ENCODE data around the gene ALOX15.

DNA sequence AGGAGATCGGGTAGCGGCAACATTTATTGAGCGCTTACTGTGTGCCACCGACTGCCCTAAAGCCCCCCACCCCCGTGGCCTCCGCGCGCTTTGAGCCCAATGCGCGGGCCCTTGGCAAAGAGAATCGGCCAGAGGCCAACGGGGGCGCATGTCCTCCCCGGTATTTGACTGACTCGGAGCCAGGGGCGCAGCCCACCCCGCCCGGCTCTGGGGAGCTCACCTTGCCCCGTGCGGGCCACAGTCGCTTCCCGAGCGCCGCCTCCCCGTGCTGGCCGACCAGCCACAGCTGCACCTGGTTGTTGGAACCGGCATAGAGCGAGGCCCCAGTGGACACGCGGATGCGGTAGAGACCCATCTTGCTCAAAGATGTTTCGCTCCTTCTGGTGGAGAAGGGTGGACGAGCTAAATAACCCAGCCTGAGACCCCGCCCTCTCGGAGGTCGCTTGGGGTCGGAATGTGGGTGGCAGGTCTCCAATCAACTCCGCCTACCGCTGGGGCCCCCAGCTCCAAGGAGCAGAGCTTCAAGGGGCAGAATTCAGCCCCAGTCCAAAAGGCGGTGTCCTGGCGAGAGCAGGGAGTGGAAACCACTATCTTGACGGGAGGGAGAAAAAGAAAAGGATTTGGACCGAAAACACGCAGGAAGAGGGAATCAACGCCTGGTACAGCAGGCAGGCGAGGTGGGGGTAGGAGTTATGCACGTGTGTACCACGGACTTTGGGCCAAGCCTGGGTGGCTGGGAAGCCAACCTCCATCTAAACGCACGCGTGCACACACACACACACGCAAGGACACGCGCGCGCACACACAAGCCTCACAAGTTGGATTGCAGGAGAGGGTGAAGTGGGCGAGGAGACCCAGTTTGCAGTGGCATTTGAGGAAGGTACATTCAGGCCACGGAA is at the start of gene ALOX15:
- no peak for TF ChIP-seq POLR2A (IDR thresholded peaks at IDR 0.05)
- TF ChIP-seq, protein P1, sequence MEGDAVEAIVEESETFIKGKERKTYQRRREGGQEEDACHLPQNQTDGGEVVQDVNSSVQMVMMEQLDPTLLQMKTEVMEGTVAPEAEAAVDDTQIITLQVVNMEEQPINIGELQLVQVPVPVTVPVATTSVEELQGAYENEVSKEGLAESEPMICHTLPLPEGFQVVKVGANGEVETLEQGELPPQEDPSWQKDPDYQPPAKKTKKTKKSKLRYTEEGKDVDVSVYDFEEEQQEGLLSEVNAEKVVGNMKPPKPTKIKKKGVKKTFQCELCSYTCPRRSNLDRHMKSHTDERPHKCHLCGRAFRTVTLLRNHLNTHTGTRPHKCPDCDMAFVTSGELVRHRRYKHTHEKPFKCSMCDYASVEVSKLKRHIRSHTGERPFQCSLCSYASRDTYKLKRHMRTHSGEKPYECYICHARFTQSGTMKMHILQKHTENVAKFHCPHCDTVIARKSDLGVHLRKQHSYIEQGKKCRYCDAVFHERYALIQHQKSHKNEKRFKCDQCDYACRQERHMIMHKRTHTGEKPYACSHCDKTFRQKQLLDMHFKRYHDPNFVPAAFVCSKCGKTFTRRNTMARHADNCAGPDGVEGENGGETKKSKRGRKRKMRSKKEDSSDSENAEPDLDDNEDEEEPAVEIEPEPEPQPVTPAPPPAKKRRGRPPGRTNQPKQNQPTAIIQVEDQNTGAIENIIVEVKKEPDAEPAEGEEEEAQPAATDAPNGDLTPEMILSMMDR (IDR thresholded peaks at IDR 0.05): no peak

All from gastroesophageal sphincter (tissue), 3 donors.